ENCODE results near the gene CFAP61. TPM values are rescaled to one million over a fixed set of nuclear protein-coding genes. Genes with fewer than 3 reads are reported as not detected.

CFAP61 gene
- total RNA-seq, 1 donor = not detected

GRCh38 chr20:20205862-20206236, 153.5 kb downstream of the CFAP61 start:
- H3K4me1 ChIP-seq (ENCODE audit: insufficient read depth, low read length) = no peaks in the 10 kb centered on the region
- H3K4me2 ChIP-seq (ENCODE audit: insufficient read depth, low read length) = no peak overlapping the region
- no peak overlapping the region for H3K4me3 ChIP-seq (ENCODE audit: insufficient read depth, low read length)
- H3K27me3 ChIP-seq (ENCODE audit: insufficient read depth, low read length) = no peaks in the 10 kb centered on the region
- no peaks in the 10 kb centered on the region for H3K36me3 ChIP-seq (ENCODE audit: insufficient read depth, low read length)
- no peaks in the 10 kb centered on the region for H3K79me2 ChIP-seq (ENCODE audit: insufficient read depth, low read length)
- no peaks in the 10 kb centered on the region for H3K9me3 ChIP-seq (ENCODE audit: low read depth, low read length)
- DNase-seq (ENCODE audit: insufficient read length, low spot score, missing footprints) = no peak
- no peak overlapping the region for H3K27ac ChIP-seq (ENCODE audit: low read depth, low read length)
- no peak overlapping the region for H2AFZ ChIP-seq (ENCODE audit: low read length)
- no peak for TF ChIP-seq CTCF (IDR thresholded peaks at IDR 0.05; ENCODE audit: extremely low read depth, low read depth, low read length)
- H4K20me1 ChIP-seq (ENCODE audit: insufficient read depth, low read length) = no peaks in the 10 kb centered on the region

GRCh38 chr20:20206788-20207187, 154.5 kb downstream of the CFAP61 start:
- no peak overlapping the region for H3K4me2 ChIP-seq (ENCODE audit: insufficient read depth, low read length)
- no peaks in the 10 kb centered on the region for H3K9me3 ChIP-seq (ENCODE audit: low read depth, low read length)
- no peaks in the 10 kb centered on the region for H4K20me1 ChIP-seq (ENCODE audit: insufficient read depth, low read length)
- no peak for DNase-seq (ENCODE audit: insufficient read length, low spot score, missing footprints)
- no peak overlapping the region for H3K4me3 ChIP-seq (ENCODE audit: insufficient read depth, low read length)
- H3K27ac ChIP-seq (ENCODE audit: low read depth, low read length) = no peak overlapping the region
- no peaks in the 10 kb centered on the region for H3K4me1 ChIP-seq (ENCODE audit: insufficient read depth, low read length)
- no peaks in the 10 kb centered on the region for H3K36me3 ChIP-seq (ENCODE audit: insufficient read depth, low read length)
- no peaks in the 10 kb centered on the region for H3K79me2 ChIP-seq (ENCODE audit: insufficient read depth, low read length)
- H3K27me3 ChIP-seq (ENCODE audit: insufficient read depth, low read length) = no peaks in the 10 kb centered on the region
- no peak overlapping the region for H2AFZ ChIP-seq (ENCODE audit: low read length)
- no peak for TF ChIP-seq CTCF (IDR thresholded peaks at IDR 0.05; ENCODE audit: extremely low read depth, low read depth, low read length)

- Histone ChIP-seq H3K36me3 (ENCODE audit: insufficient read depth, low read length) (no peaks in the 10 kb centered on the region), H3K4me1 (ENCODE audit: insufficient read depth, low read length) (no peaks in the 10 kb centered on the region)
These were observed 155.0 kb downstream of the CFAP61 start for GRCh38 chr20:20207291-20207690.

GRCh38 chr20:20207872-20208271, 155.5 kb downstream of the CFAP61 start:
- H2AFZ ChIP-seq (ENCODE audit: low read length) = no peak overlapping the region
- H3K4me2 ChIP-seq (ENCODE audit: insufficient read depth, low read length) = no peak overlapping the region
- no peaks in the 10 kb centered on the region for H3K9me3 ChIP-seq (ENCODE audit: low read depth, low read length)
- H4K20me1 ChIP-seq (ENCODE audit: insufficient read depth, low read length) = no peaks in the 10 kb centered on the region
- no peak overlapping the region for H3K27ac ChIP-seq (ENCODE audit: low read depth, low read length)
- H3K36me3 ChIP-seq (ENCODE audit: insufficient read depth, low read length) = no peaks in the 10 kb centered on the region
- H3K27me3 ChIP-seq (ENCODE audit: insufficient read depth, low read length) = no peaks in the 10 kb centered on the region
- H3K4me1 ChIP-seq (ENCODE audit: insufficient read depth, low read length) = no peaks in the 10 kb centered on the region
- H3K79me2 ChIP-seq (ENCODE audit: insufficient read depth, low read length) = no peaks in the 10 kb centered on the region
- DNase-seq (ENCODE audit: insufficient read length, low spot score, missing footprints) = no peak
- no peak overlapping the region for H3K4me3 ChIP-seq (ENCODE audit: insufficient read depth, low read length)
- TF ChIP-seq CTCF (IDR thresholded peaks at IDR 0.05; ENCODE audit: extremely low read depth, low read depth, low read length) = no peak

More at GRCh38 chr20:20207291-20207690, 155.0 kb downstream of the CFAP61 start:
- no peaks in the 10 kb centered on the region for H3K79me2 ChIP-seq (ENCODE audit: insufficient read depth, low read length)
- H3K4me3 ChIP-seq (ENCODE audit: insufficient read depth, low read length) = no peak overlapping the region
- no peak overlapping the region for H3K4me2 ChIP-seq (ENCODE audit: insufficient read depth, low read length)
- no peak for TF ChIP-seq CTCF (IDR thresholded peaks at IDR 0.05; ENCODE audit: extremely low read depth, low read depth, low read length)
- DNase-seq (ENCODE audit: insufficient read length, low spot score, missing footprints) = no peak
- no peaks in the 10 kb centered on the region for H3K27me3 ChIP-seq (ENCODE audit: insufficient read depth, low read length)
- no peaks in the 10 kb centered on the region for H4K20me1 ChIP-seq (ENCODE audit: insufficient read depth, low read length)
- H3K9me3 ChIP-seq (ENCODE audit: low read depth, low read length) = no peaks in the 10 kb centered on the region
- no peak overlapping the region for H3K27ac ChIP-seq (ENCODE audit: low read depth, low read length)
- no peak overlapping the region for H2AFZ ChIP-seq (ENCODE audit: low read length)

All from osteoblast (primary cell).